Mucosa of descending colon (tissue), 3 donors: ENCODE results near the gene DLX5. TPM values are rescaled to one million over a fixed set of nuclear protein-coding genes. Genes with fewer than 3 reads are reported as not detected.

Experiments
- ATAC-seq: fragments of 200-7000 bp; cut with Tn5 transposase; one replicate; pipeline ENCODE4 v1.9.1; 2020; ENCODE audit warnings: mild to moderate bottlenecking, moderate library complexity
- DNase-seq, 3 donors: peaks; one replicate each; pipeline ENCODE4 v3.0.0-alpha.2; 2020
- H3K36me3 ChIP-seq: fragments of 200-600 bp; one replicate; pipeline ENCODE4 v1.8.0; 2021; ENCODE audit warnings: low read depth, mild to moderate bottlenecking
- H3K4me1 ChIP-seq: fragments of 200-600 bp; one replicate; pipeline ENCODE4 v1.8.0; 2021; ENCODE audit warnings: low read depth, mild to moderate bottlenecking
- H3K4me3 ChIP-seq: fragments of 200-600 bp; one replicate; pipeline ENCODE4 v1.8.0; 2021; ENCODE audit warnings: mild to moderate bottlenecking
- H3K9me3 ChIP-seq: fragments of 200-600 bp; one replicate; pipeline ENCODE4 v1.8.0; 2021; ENCODE audit warnings: mild to moderate bottlenecking
- CTCF ChIP-seq: fragments of 200-600 bp; IDR thresholded peaks from one replicate; pipeline ENCODE4 v1.8.0; 2022; ENCODE audit warnings: antibody characterized with exemption, mild to moderate bottlenecking
- intact Hi-C, 2 donors: fragments of 100-400 bp; cut with DNase I in 1 of 2; cut with micrococcal nuclease in 1 of 2; formaldehyde crosslinking; loops; one replicate each; pipeline versions ENCODE4 v1.11.0 to v1.11.1; 2022; cut with DNase I, micrococcal nuclease
- total RNA-seq, 3 donors: library from RNA; stranded (reverse); fragmentation: NEBNext Ultra II Directional in 2 of 3; extraction: Animal tissue kit (Norgen Biotek cat#: 25700) in 2 of 3; gene quantifications; one replicate each; pipeline versions ENCODE4 v1.2.1 to v1.2.4, GENCODE V29; 2021 to 2023
- donor health status: DM: no; HTN: no; CAD: no; lungs with moderate emphysema.
- donor health status: DM: no; HTN: no; CAD: no.
- donor health status: DM: no; HTN: yes; CAD: no.

The DLX5 gene
- total RNA-seq, 3 donors from 2014 or later = 0.89 TPM; not detected in 2

- ATAC-seq (no peak), DNase-seq (no peak)
- Histone ChIP-seq H3K4me3 (no peak overlapping the region), H3K4me1 (no peaks in the 10 kb centered on the region), H3K9me3 (no peaks in the 10 kb centered on the region), H3K36me3 (no peaks in the 10 kb centered on the region)
- TF ChIP-seq CTCF = no peak
- intact Hi-C loops = loop anchor here in 1 of 2 donors (10.0 kb wide), 2 partner anchors 945 to 1105 kb away; no protein-coding TSS in a partner anchor
Measured at GRCh38 chr7:97019710-97020225, 4.9 kb downstream of the DLX5 start.

GRCh38 chr7:97018791-97019531, 5.7 kb downstream of the DLX5 start:
- ATAC-seq = no peak
- H3K36me3 ChIP-seq = no peaks in the 10 kb centered on the region
- H3K9me3 ChIP-seq = no peaks in the 10 kb centered on the region
- intact Hi-C loops = no loop called here
- no peaks in the 10 kb centered on the region for H3K4me1 ChIP-seq
- no peak for TF ChIP-seq CTCF
- no peak for DNase-seq
- H3K4me3 ChIP-seq = no peak overlapping the region

GRCh38 chr7:97018126-97018601, 6.5 kb downstream of the DLX5 start:
- H3K4me3 ChIP-seq = no peak overlapping the region
- DNase-seq (no peak), ATAC-seq (no peak)
- TF ChIP-seq CTCF = no peak
- H3K36me3 ChIP-seq = no peaks in the 10 kb centered on the region
- H3K9me3 ChIP-seq = no peaks in the 10 kb centered on the region
- no peaks in the 10 kb centered on the region for H3K4me1 ChIP-seq
- intact Hi-C loops = no loop called here

- DNase-seq (no peak), ATAC-seq (no peak)
- Histone ChIP-seq H3K36me3 (no peaks in the 10 kb centered on the region), H3K4me1 (no peaks in the 10 kb centered on the region), H3K4me3 (no peak overlapping the region), H3K9me3 (no peaks in the 10 kb centered on the region)
- intact Hi-C loops = no loop called here
- TF ChIP-seq CTCF = no peak
Measured at GRCh38 chr7:97017192-97018125, 7.2 kb downstream of the DLX5 start.

- H3K4me3 ChIP-seq = no peak overlapping the region
- no peak for TF ChIP-seq CTCF
- no peaks in the 10 kb centered on the region for H3K36me3 ChIP-seq
- no peak for DNase-seq
- intact Hi-C loops = no loop called here
- no peaks in the 10 kb centered on the region for H3K9me3 ChIP-seq
- ATAC-seq = peak; percentile 47
- no peaks in the 10 kb centered on the region for H3K4me1 ChIP-seq
Measured at GRCh38 chr7:97016381-97017191, 8.0 kb downstream of the DLX5 start.
